MM.1S (cell line): ENCODE data around the gene LEMD3.

ENCODE experiments used
- EZH2 ChIP-seq: fragments of 300-600 bp; sonication (generic); optimal IDR thresholded peaks from 2 replicates; pipeline ENCODE3; 2017; ENCODE audit warnings: low read depth, mild to moderate bottlenecking, antibody characterized with exemption, low read length, mixed read lengths
- EZH2phosphoT487 ChIP-seq: fragments of 300-600 bp; sonication (generic); IDR thresholded peaks from 2 replicates; pipeline ENCODE4 v1.6.1; 2018; ENCODE audit warnings: antibody characterized with exemption, low read length
- TF ChIP-seq, protein P1 (sequence below): fragments of 300-600 bp; sonication (generic); IDR thresholded peaks from 2 replicates; pipeline ENCODE4 v1.5.1; 2016; ENCODE audit warnings: antibody characterized with exemption, low read length, mixed read lengths

DNA sequence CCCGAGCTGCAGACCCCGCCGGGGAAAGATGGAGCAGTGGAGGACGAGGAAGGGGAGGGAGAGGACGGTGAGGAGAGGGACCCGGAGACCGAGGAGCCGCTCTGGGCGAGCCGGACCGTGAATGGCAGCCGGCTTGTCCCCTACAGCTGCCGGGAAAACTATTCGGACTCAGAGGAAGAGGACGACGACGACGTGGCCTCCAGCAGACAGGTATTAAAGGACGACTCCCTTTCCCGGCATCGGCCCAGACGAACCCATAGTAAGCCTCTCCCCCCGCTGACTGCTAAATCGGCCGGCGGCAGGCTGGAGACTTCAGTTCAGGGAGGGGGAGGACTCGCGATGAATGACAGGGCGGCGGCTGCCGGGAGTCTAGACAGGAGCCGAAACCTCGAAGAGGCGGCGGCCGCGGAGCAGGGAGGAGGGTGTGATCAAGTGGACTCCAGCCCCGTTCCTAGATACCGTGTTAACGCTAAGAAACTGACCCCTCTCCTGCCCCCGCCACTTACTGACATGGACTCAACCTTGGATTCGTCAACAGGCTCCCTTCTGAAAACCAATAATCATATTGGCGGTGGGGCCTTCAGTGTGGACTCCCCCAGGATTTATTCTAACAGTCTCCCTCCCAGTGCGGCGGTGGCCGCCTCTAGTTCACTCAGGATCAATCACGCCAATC is 962 bp downstream of the LEMD3 start:
- TF ChIP-seq EZH2 (no peak), EZH2phosphoT487 (no peak)
- TF ChIP-seq, protein P1, sequence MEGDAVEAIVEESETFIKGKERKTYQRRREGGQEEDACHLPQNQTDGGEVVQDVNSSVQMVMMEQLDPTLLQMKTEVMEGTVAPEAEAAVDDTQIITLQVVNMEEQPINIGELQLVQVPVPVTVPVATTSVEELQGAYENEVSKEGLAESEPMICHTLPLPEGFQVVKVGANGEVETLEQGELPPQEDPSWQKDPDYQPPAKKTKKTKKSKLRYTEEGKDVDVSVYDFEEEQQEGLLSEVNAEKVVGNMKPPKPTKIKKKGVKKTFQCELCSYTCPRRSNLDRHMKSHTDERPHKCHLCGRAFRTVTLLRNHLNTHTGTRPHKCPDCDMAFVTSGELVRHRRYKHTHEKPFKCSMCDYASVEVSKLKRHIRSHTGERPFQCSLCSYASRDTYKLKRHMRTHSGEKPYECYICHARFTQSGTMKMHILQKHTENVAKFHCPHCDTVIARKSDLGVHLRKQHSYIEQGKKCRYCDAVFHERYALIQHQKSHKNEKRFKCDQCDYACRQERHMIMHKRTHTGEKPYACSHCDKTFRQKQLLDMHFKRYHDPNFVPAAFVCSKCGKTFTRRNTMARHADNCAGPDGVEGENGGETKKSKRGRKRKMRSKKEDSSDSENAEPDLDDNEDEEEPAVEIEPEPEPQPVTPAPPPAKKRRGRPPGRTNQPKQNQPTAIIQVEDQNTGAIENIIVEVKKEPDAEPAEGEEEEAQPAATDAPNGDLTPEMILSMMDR = no peak
